T47D (cell line): Measurements from ENCODE around the gene BLZF1.
A peak's percentile ranks its signal among the peaks of the same experiment; 100 is the strongest.
"Not testable (repeated sequence)": the region's sequence is repeated elsewhere in the genome, so short reads cannot be mapped to it uniquely, and the experiment has no call there.

ENCODE experiments used
- DNase-seq, 2 experiments: peaks; one replicate each; pipeline versions ENCODE4 v3.0.0 to v3.0.0-alpha.2; 2011 to 2012; ENCODE audit warnings: low read depth in 1 of 2, low spot score in 1 of 2
- JUND ChIP-seq: IDR thresholded peaks from 2 replicates; pipeline ENCODE4 v1.6.1; 2012; ENCODE audit warnings: low read depth
- in situ Hi-C: cut with HindIII; loops from 2 replicates; pipeline ENCODE4 v1.10.0; 2016; ENCODE audit warnings: low sequenced_read_pairs, low pct_unique_long_range_greater_than_20kb

Gene BLZF1

DNA sequence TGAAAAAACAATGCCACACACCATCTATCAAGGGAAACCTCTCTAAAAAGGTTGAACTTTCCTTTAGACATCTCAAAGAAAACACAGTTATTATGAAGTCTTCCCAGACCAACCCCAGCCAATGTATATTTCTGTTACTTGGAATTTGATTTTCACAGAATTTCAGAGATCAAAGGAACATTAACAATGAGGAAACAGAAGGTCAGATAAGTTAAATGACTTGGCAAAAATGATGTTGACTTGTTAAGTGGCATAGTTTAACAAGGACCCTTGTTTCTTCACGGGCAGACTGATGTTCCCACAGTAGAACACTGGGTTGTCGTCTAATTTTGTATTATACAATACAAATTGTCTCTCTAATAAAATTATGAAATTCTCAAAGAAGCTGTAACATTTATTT, 29.4 kb upstream of the BLZF1 start:
- no peak for TF ChIP-seq JUND
- DNase-seq: no peak
- in situ Hi-C loops: no loop called here

GRCh38 chr1:169339773-169340172, 28.2 kb upstream of the BLZF1 start:
- in situ Hi-C loops: no loop called here
- TF ChIP-seq JUND: no peak
- DNase-seq: no peak

DNA sequence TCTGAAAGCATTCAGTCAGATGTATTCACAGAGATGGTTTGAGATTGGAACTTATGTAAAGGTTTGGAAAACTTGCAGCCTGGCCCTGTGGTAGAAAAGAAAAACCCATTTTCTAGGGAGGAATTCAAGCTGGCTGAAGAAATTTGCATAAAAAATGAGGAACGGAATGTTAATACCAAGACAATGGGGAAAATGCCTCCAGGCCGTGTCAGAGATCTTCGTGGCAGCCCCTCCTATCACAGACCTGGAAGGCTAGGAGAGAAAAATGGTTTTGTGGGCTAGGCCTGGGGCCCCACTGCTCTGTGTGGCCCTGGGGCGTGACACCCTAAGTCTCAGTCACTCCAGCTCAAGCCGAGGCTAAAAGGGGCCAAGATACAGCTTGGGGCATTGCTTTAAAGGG, 27.1 kb upstream of the BLZF1 start:
- no peak for DNase-seq
- no peak for TF ChIP-seq JUND
- in situ Hi-C loops: no loop called here

DNA sequence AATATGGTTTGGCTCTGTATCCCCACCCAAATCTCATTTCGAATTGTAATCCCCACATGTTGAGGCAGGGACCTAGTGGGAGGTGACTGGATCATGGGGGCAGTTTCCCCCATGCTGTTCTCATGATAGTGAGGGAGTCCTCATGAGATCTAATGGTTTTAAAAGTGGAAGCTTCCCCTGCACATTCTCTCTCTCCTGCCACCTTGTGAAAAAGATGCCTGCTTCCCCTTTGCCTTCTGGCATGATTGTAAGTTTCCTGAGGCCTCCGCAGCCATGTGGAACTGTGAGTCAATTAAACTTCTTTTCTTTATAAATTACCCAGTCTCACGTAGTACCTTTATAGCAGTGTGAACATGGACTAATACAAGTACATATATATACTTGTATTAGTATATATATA, 25.9 kb upstream of the BLZF1 start:
- DNase-seq, in situ Hi-C loops: not testable (repeated sequence)

DNA sequence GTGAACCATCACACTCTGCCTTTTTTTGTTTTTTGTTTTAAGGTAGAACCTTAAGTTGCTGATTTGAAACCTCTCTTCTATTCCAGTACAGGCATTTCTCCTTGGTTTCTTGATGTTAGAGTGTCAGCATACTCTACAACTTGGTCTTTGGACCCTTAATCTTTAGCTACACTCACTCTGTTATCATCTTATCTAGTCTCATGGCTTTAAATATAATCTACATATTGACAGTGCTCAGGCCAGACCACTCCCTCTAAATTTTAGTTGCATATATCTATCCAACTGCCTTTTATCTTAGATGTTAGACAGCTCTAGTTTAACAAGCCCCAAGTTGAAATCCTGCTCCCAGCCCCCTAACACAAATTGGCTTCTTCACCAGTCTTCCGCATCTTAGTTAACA, 22.5 kb upstream of the BLZF1 start:
- DNase-seq: no peak
- in situ Hi-C loops: no loop called here

GRCh38 chr1:169346036-169346589, 21.9 kb upstream of the BLZF1 start:
- no peak for DNase-seq
- in situ Hi-C loops: no loop called here
- no peak for TF ChIP-seq JUND

More for the DNA sequence above, 22.5 kb upstream of the BLZF1 start:
- TF ChIP-seq JUND: no peak

DNA sequence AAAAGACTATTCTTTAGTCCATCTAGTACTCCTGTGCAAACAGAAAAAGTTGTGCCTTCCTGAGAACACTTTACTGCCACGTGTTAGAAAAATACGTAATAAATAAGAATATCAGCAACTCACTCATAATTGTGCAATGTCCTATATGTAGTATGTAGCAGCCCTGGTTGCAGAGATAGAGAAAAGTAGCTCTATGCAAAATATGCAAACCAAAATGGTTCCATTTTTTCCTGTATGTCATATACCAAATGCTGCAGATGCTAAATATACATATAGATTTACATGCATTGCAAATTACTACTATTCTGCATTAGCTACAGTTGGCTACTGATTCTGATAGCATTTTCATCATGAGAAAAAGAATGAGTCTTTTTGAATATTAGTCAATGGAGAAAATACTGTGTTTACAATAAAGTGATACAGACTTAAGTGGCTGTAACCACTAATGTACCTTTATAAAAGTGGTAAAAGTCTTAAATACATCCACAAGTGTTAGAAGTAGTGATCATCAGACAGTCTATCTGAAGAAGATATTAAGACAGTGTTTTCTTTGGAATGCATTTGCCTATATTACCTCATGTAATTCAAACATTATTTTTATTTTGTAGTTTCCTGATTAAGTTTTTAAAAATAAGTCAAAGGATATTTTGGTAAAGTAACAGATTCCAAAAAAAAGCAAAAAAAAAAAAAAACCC, 20.2 kb upstream of the BLZF1 start:
- in situ Hi-C loops: no loop called here
- no peak for TF ChIP-seq JUND
- no peak for DNase-seq

GRCh38 chr1:169348383-169349036, 19.5 kb upstream of the BLZF1 start:
- DNase-seq: peak in 1 of 2 experiments; percentile 74
- TF ChIP-seq JUND: no peak
- in situ Hi-C loops: no loop called here

DNA sequence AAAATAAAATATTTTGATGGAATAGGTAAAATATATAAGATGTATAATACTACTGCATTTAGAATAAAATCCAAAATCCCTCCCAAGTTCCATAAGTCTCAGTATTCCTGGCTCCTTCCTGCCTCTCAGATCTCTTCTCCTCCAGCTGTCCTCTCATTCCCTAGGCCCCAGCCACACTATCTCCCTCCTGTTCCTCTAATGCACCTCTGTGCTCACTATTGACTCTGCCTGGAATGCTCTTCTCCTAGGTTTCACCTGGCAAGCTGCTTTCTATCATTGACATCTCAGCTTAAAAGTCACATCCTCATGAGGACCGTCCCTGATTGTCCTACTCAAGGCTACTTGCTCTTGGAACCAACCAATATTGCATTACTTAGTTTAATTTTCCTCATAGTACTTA, 7.6 kb upstream of the BLZF1 start:
- in situ Hi-C loops: no loop called here
- DNase-seq: no peak
- no peak for TF ChIP-seq JUND

GRCh38 chr1:169361281-169361680, 6.7 kb upstream of the BLZF1 start:
- DNase-seq: no peak
- in situ Hi-C loops: no loop called here
- TF ChIP-seq JUND: no peak

- no peak for DNase-seq
- in situ Hi-C loops: no loop called here
- no peak for TF ChIP-seq JUND
Measured at GRCh38 chr1:169363046-169363730, 4.8 kb upstream of the BLZF1 start.

- TF ChIP-seq JUND: no peak
- DNase-seq: peak in 1 of 2 experiments; percentile 65
- in situ Hi-C loops: no loop called here
Measured at GRCh38 chr1:169364948-169365347, 3.0 kb upstream of the BLZF1 start.

GRCh38 chr1:169367096-169367685, 804 bp upstream of the BLZF1 start:
- no peak for TF ChIP-seq JUND
- no peak for DNase-seq
- in situ Hi-C loops: no loop called here
